ENCODE data around the gene RNF222. TPM values are rescaled to one million over a fixed set of nuclear protein-coding genes. Genes with fewer than 3 reads are reported as not detected.

The RNF222 gene, protein sequence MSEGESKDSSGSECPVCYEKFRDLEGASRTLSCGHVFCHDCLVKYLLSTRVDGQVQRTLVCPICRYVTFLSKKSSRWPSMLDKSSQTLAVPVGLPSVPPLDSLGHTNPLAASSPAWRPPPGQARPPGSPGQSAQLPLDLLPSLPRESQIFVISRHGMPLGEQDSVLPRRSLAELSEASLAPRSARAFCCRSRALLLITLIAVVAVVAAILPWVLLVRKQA
- total RNA-seq: not detected

- no peaks in the 10 kb centered on the region for H3K4me1 ChIP-seq (ENCODE audit: control insufficient read depth in 3 of 3, insufficient read depth in 3 of 3, low read length in 3 of 3)
- no peak within 1 kb of the TSS for H3K4me3 ChIP-seq (ENCODE audit: low read length in 3 of 3)
- no peak within 1 kb of the TSS for H3K27ac ChIP-seq (ENCODE audit: low read depth, low read length)
- no peaks in the 10 kb centered on the region for H3K9me3 ChIP-seq (ENCODE audit: control insufficient read depth in 3 of 3, low read length in 3 of 3)
- no peaks in the 10 kb centered on the region for H3K36me3 ChIP-seq (ENCODE audit: control insufficient read depth in 3 of 3, insufficient read depth in 3 of 3, low read length in 3 of 3)
- H3K27me3 ChIP-seq (ENCODE audit: control insufficient read depth in 3 of 3, insufficient read depth in 3 of 3, low read length in 3 of 3): peaks cover 47 to 57% (median 51%) of the 10 kb centered on the region in 3 donors
- no peak within 1 kb of the TSS for H3K9ac ChIP-seq (ENCODE audit: low read depth in 1 of 3, low read length in 3 of 3)
Observed at GRCh38 chr17:8397636-8398035, at the start of gene RNF222. Gene RNF222 (minus strand): TSS chr17:8397827. CDS start chr17:8393461, 4,366 bp downstream.

- H3K9ac ChIP-seq (ENCODE audit: low read depth in 1 of 3, low read length in 3 of 3): no peak overlapping the region
Observed at GRCh38 chr17:8445536-8445935, 47.9 kb upstream of the RNF222 start.

GRCh38 chr17:8444494-8444893, 46.9 kb upstream of the RNF222 start:
- Histone ChIP-seq H3K9me3 (ENCODE audit: control insufficient read depth in 3 of 3, low read length in 3 of 3) (no peaks in the 10 kb centered on the region), H3K9ac (ENCODE audit: low read depth in 1 of 3, low read length in 3 of 3) (no peak overlapping the region), H3K27me3 (ENCODE audit: control insufficient read depth in 3 of 3, insufficient read depth in 3 of 3, low read length in 3 of 3) (no peaks in the 10 kb centered on the region), H3K27ac (ENCODE audit: low read depth, low read length) (no peak overlapping the region), H3K4me1 (ENCODE audit: control insufficient read depth in 3 of 3, insufficient read depth in 3 of 3, low read length in 3 of 3) (peaks cover 2 to 8% (median 2%) of the 10 kb centered on the region in 3 donors), H3K36me3 (ENCODE audit: control insufficient read depth in 3 of 3, insufficient read depth in 3 of 3, low read length in 3 of 3) (peaks cover 5 to 29% (median 28%) of the 10 kb centered on the region in 3 donors), H3K4me3 (ENCODE audit: low read length in 3 of 3) (no peak overlapping the region)

More at GRCh38 chr17:8445536-8445935, 47.9 kb upstream of the RNF222 start:
- H3K27ac ChIP-seq (ENCODE audit: low read depth, low read length): no peak overlapping the region
- H3K27me3 ChIP-seq (ENCODE audit: control insufficient read depth in 3 of 3, insufficient read depth in 3 of 3, low read length in 3 of 3): no peaks in the 10 kb centered on the region
- peaks cover 11 to 36% (median 31%) of the 10 kb centered on the region in 3 donors for H3K36me3 ChIP-seq (ENCODE audit: control insufficient read depth in 3 of 3, insufficient read depth in 3 of 3, low read length in 3 of 3)
- H3K9me3 ChIP-seq (ENCODE audit: control insufficient read depth in 3 of 3, low read length in 3 of 3): no peaks in the 10 kb centered on the region
- no peak overlapping the region for H3K4me3 ChIP-seq (ENCODE audit: low read length in 3 of 3)
- H3K4me1 ChIP-seq (ENCODE audit: control insufficient read depth in 3 of 3, insufficient read depth in 3 of 3, low read length in 3 of 3): peaks cover 2 to 8% (median 2%) of the 10 kb centered on the region in 3 donors

- Histone ChIP-seq H3K9me3 (ENCODE audit: control insufficient read depth in 3 of 3, low read length in 3 of 3) (no peaks in the 10 kb centered on the region), H3K9ac (ENCODE audit: low read depth in 1 of 3, low read length in 3 of 3) (no peak overlapping the region), H3K36me3 (ENCODE audit: control insufficient read depth in 3 of 3, insufficient read depth in 3 of 3, low read length in 3 of 3) (peaks cover 2 to 25% (median 22%) of the 10 kb centered on the region in 3 donors), H3K27ac (ENCODE audit: low read depth, low read length) (no peak overlapping the region), H3K4me3 (ENCODE audit: low read length in 3 of 3) (no peak overlapping the region), H3K4me1 (ENCODE audit: control insufficient read depth in 3 of 3, insufficient read depth in 3 of 3, low read length in 3 of 3) (peaks cover 2 to 8% (median 2%) of the 10 kb centered on the region in 3 donors), H3K27me3 (ENCODE audit: control insufficient read depth in 3 of 3, insufficient read depth in 3 of 3, low read length in 3 of 3) (no peaks in the 10 kb centered on the region)
Observed at GRCh38 chr17:8443756-8444155, 46.1 kb upstream of the RNF222 start.

- Histone ChIP-seq H3K9ac (ENCODE audit: low read depth in 1 of 3, low read length in 3 of 3) (no peak overlapping the region), H3K36me3 (ENCODE audit: control insufficient read depth in 3 of 3, insufficient read depth in 3 of 3, low read length in 3 of 3) (peaks cover 3 to 22% (median 19%) of the 10 kb centered on the region in 3 donors), H3K9me3 (ENCODE audit: control insufficient read depth in 3 of 3, low read length in 3 of 3) (no peaks in the 10 kb centered on the region), H3K4me3 (ENCODE audit: low read length in 3 of 3) (no peak overlapping the region), H3K27me3 (ENCODE audit: control insufficient read depth in 3 of 3, insufficient read depth in 3 of 3, low read length in 3 of 3) (no peaks in the 10 kb centered on the region), H3K4me1 (ENCODE audit: control insufficient read depth in 3 of 3, insufficient read depth in 3 of 3, low read length in 3 of 3) (peaks cover 6 to 16% (median 7%) of the 10 kb centered on the region in 3 donors), H3K27ac (ENCODE audit: low read depth, low read length) (no peak overlapping the region)
Observed at GRCh38 chr17:8442310-8442709, 44.7 kb upstream of the RNF222 start.

DNA sequence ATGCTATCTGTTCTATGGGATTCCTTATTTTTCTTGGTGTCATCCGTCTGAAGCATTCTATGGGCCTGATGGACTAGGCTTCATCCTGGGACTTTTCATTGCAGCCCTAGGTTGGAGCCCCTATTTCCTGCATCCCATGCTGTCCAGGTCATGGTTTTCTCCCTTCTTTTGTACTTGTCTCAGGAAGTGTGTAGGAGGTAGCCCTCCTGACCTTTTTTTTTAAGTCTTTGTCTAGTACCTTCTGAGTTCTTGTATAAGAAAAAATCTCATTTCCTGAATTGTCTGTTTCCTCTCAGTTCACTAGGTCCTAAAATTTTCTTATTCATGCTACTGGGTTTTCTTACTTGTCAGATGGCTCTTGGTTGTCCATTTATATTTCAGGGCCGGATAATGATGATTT, 44.1 kb upstream of the RNF222 start:
- H3K36me3 ChIP-seq (ENCODE audit: control insufficient read depth in 3 of 3, insufficient read depth in 3 of 3, low read length in 3 of 3): peaks cover 3 to 19% (median 16%) of the 10 kb centered on the region in 3 donors
- peaks cover 7 to 16% (median 12%) of the 10 kb centered on the region in 3 donors for H3K4me1 ChIP-seq (ENCODE audit: control insufficient read depth in 3 of 3, insufficient read depth in 3 of 3, low read length in 3 of 3)
- H3K9me3 ChIP-seq (ENCODE audit: control insufficient read depth in 3 of 3, low read length in 3 of 3): no peaks in the 10 kb centered on the region

GRCh38 chr17:8439681-8440080, 42.1 kb upstream of the RNF222 start:
- Histone ChIP-seq H3K4me3 (ENCODE audit: low read length in 3 of 3) (no peak overlapping the region), H3K27ac (ENCODE audit: low read depth, low read length) (no peak overlapping the region), H3K9me3 (ENCODE audit: control insufficient read depth in 3 of 3, low read length in 3 of 3) (no peaks in the 10 kb centered on the region), H3K27me3 (ENCODE audit: control insufficient read depth in 3 of 3, insufficient read depth in 3 of 3, low read length in 3 of 3) (no peaks in the 10 kb centered on the region), H3K36me3 (ENCODE audit: control insufficient read depth in 3 of 3, insufficient read depth in 3 of 3, low read length in 3 of 3) (peaks cover 3 to 5% (median 5%) of the 10 kb centered on the region in 3 donors), H3K4me1 (ENCODE audit: control insufficient read depth in 3 of 3, insufficient read depth in 3 of 3, low read length in 3 of 3) (peaks cover 7 to 21% (median 18%) of the 10 kb centered on the region in 3 donors), H3K9ac (ENCODE audit: low read depth in 1 of 3, low read length in 3 of 3) (no peak overlapping the region)

More for the DNA sequence above, 44.1 kb upstream of the RNF222 start:
- Histone ChIP-seq H3K9ac (ENCODE audit: low read depth in 1 of 3, low read length in 3 of 3) (no peak overlapping the region), H3K27ac (ENCODE audit: low read depth, low read length) (no peak overlapping the region), H3K4me3 (ENCODE audit: low read length in 3 of 3) (no peak overlapping the region), H3K27me3 (ENCODE audit: control insufficient read depth in 3 of 3, insufficient read depth in 3 of 3, low read length in 3 of 3) (no peaks in the 10 kb centered on the region)

DNA sequence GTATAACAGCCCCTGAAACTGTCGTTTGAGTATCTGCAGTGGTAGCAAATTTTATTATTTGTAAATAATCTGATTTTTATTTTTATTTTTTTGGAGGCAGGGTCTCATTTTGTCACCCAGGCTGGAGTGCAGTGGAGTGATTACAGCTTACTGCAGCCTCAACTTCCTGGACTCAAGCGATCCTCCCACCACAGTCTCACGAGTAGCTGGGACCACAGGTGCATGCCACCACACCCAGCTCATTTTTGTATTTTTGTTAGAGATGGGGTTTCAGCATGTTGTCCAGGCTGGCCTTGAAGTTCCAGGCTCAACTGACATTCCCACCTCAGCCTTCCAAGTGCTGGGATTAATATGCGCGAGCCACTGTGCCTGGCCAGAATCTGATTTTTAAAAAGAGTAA, 40.8 kb upstream of the RNF222 start:
- H3K9me3 ChIP-seq (ENCODE audit: control insufficient read depth in 3 of 3, low read length in 3 of 3): no peaks in the 10 kb centered on the region
- no peaks in the 10 kb centered on the region for H3K27me3 ChIP-seq (ENCODE audit: control insufficient read depth in 3 of 3, insufficient read depth in 3 of 3, low read length in 3 of 3)
- peaks cover 0 to 3% (median 2%) of the 10 kb centered on the region in 3 donors for H3K36me3 ChIP-seq (ENCODE audit: control insufficient read depth in 3 of 3, insufficient read depth in 3 of 3, low read length in 3 of 3)
- H3K9ac ChIP-seq (ENCODE audit: low read depth in 1 of 3, low read length in 3 of 3): no peak overlapping the region
- H3K27ac ChIP-seq (ENCODE audit: low read depth, low read length): no peak overlapping the region
- H3K4me3 ChIP-seq (ENCODE audit: low read length in 3 of 3): peak overlapping the region in 1 of 3 donors; percentile 22
- peaks cover 7 to 20% (median 16%) of the 10 kb centered on the region in 3 donors for H3K4me1 ChIP-seq (ENCODE audit: control insufficient read depth in 3 of 3, insufficient read depth in 3 of 3, low read length in 3 of 3)

- H3K27ac ChIP-seq (ENCODE audit: low read depth, low read length): peak overlapping the region; percentile 100
Observed at GRCh38 chr17:8436844-8437171, 39.2 kb upstream of the RNF222 start.

DNA sequence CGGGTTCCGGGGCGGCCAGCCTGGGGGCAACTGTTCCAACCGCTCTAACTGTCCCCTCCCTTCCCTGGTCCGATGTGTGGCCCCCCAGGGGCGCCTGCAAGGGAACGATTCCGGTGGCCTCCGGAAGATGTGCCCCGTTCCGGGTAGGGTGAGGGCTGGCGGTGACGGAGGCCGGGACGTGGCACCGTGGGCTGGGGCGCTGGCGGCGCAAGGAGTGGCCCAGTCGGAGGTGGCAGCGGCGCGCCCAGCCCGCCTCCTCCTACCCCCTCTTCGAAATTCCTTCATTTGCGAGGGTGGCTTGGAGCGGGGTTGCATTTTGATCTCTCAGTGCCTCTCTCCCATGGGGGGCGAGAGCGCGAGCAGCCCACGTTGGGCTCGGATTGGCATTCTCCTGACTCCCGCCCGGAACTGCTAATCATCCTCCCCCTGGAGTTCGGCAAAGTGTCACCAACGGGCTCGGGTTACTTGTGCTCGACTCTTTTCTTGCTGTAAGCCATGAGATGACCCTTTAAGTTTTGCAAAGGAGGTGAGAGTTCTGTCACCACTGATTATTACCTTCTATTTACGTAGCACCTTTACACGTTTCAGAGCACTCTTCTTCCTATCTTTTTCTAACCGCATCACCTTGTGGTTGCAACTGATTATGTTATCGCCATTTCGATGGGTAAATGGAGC, 38.7 kb upstream of the RNF222 start:
- Histone ChIP-seq H3K27ac (ENCODE audit: low read depth, low read length) (peak overlapping the region; percentile 100), H3K9me3 (ENCODE audit: control insufficient read depth in 3 of 3, low read length in 3 of 3) (no peaks in the 10 kb centered on the region), H3K4me1 (ENCODE audit: control insufficient read depth in 3 of 3, insufficient read depth in 3 of 3, low read length in 3 of 3) (peaks cover 5 to 16% (median 13%) of the 10 kb centered on the region in 3 donors), H3K36me3 (ENCODE audit: control insufficient read depth in 3 of 3, insufficient read depth in 3 of 3, low read length in 3 of 3) (peaks cover 0 to 3% (median 2%) of the 10 kb centered on the region in 3 donors), H3K9ac (ENCODE audit: low read depth in 1 of 3, low read length in 3 of 3) (peak overlapping the region; percentile 94 to 100 (median 97)), H3K27me3 (ENCODE audit: control insufficient read depth in 3 of 3, insufficient read depth in 3 of 3, low read length in 3 of 3) (no peaks in the 10 kb centered on the region), H3K4me3 (ENCODE audit: low read length in 3 of 3) (peak overlapping the region; percentile 66 to 94 (median 92))

More at GRCh38 chr17:8436844-8437171, 39.2 kb upstream of the RNF222 start:
- Histone ChIP-seq H3K9ac (ENCODE audit: low read depth in 1 of 3, low read length in 3 of 3) (peak overlapping the region; percentile 94 to 100 (median 97)), H3K4me3 (ENCODE audit: low read length in 3 of 3) (peak overlapping the region; percentile 66 to 94 (median 92)), H3K9me3 (ENCODE audit: control insufficient read depth in 3 of 3, low read length in 3 of 3) (no peaks in the 10 kb centered on the region), H3K36me3 (ENCODE audit: control insufficient read depth in 3 of 3, insufficient read depth in 3 of 3, low read length in 3 of 3) (peaks cover 0 to 3% (median 2%) of the 10 kb centered on the region in 3 donors), H3K4me1 (ENCODE audit: control insufficient read depth in 3 of 3, insufficient read depth in 3 of 3, low read length in 3 of 3) (peaks cover 5 to 16% (median 15%) of the 10 kb centered on the region in 3 donors), H3K27me3 (ENCODE audit: control insufficient read depth in 3 of 3, insufficient read depth in 3 of 3, low read length in 3 of 3) (no peaks in the 10 kb centered on the region)

All from skeletal muscle tissue (tissue), 4 donors.